Lung microvascular endothelial cell (primary cell): ENCODE data around the gene ZSCAN30. TPM values are rescaled to one million over a fixed set of nuclear protein-coding genes. Genes with fewer than 3 reads are reported as not detected.

ENCODE experiments used
- DNase-seq, 2 donors: peaks; one replicate each; pipeline versions ENCODE4 v3.0.0 to v3.0.0-alpha.2; 2010; ENCODE audit warnings: low read depth in 2 of 2
- total RNA-seq: library from RNA; depleted of rRNA; stranded (reverse); fragments of >200 nt; gene quantifications from 2 replicates; pipeline ENCODE4 v1.2.1, GENCODE V29; 2014

The ZSCAN30 gene
- 5.2 and 6.9 TPM in 2 replicates for total RNA-seq

DNA sequence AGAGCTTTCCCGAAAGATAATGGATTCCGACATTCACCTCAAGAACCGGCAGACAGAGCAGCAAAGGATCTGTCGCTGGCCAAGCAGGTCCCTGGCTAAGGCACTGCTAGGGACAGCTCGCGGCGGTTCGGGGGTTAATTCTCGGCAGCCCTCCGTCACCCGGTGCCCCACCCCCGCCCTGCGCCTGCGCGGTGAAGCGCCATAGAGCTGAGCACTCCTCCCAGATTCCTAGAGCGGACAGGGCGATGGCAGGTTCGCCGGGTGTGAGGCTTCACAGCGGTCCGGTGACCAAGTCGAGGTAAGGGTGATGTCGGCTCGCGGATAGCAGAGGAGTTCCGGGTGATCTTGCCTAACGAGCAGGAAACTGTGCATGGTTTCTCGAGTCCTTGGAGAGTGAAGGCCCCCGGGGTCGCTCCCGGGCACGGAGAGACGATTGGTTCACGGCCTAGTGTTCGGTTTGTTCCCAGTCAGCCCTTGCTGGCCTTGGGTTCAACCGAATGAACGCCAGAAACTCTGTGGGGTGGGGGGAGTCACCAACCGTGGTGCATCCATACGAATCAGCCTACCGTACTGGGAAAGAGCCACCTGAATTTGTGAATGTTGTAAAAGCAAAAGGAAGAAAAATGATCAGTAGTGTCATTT, at the start of gene ZSCAN30:
TSS of gene ZSCAN30 (minus strand) at position 136 of the 642 bp plus-strand sequence. CDS start 25,877 bp downstream, outside the sequence.
- DNase-seq, result peak; percentile 97 to 98

DNA sequence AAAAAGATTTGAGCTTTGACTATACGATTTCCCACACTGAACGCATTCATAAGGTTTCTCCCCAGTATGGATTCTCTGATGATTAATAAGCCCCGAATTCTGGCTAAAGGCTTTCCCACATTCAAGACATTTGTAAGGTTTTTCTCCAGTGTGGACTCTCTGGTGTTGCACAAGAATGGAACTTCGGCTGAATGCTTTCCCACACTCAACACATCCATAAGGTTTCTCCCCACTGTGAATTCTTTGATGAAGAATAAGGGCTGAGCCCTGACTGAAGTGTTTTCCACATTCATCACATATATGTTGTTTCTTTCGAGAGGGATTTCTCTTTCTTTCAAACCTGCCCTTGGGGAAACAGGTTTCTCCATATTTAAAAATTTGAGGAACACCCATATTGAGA, 47.3 kb upstream of the ZSCAN30 start:
- no peak for DNase-seq

DNA sequence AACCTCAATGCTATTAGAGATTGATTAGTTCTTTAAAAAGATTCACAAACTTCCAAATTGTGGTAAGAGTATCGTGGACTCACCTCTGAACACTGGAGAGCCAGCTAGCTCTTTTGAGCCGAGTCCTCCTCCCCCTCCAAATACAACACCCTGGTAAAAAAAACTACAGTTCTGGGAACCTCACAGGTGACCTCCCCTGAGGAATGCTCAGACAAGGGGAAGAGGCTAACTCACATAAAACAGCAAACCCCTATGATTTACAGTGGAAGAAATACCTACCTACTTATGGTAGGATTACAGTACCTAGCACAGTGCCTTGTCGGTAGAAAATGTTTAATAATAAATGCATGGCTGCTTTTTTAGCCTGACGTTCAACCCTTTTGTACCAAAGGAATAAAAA, 45.8 kb upstream of the ZSCAN30 start:
- DNase-seq, result no peak

DNA sequence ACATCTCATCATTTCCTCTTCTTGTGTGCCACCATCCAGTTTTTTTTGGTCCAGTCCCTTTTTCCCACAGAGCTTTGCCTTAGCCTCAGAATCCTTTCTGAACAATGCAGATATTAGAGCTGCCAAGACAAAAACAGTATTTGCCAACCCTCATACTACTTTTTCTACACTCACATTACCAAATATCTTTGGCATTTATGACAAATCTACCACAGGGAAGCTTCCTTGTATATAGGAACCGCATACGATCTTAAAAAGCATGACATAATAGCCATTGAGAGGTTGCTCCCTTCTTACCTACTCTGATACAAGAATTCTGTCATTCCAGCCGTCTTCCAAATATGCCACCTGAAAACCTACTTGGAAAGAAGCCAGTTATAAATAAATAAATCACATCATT, 44.8 kb upstream of the ZSCAN30 start:
- no peak for DNase-seq

DNA sequence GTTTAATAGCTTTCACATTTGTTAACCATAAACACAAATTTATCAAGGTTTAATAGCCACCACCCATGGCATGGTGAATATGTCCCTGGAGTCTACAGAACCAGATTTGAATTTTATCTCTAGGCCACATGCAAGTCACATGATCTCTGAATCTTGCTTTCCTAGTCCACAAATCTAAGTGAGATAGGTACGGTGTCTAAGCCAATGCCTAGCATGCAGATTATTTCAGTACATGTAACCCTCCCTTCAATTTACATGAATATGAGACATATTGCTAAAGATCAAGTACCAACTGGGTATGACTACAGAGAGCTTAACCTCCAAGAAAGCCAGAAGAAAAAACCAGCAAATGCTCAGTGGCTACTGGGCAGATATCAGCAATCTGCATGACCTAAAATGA, 44.2 kb upstream of the ZSCAN30 start:
- DNase-seq, result no peak

DNA sequence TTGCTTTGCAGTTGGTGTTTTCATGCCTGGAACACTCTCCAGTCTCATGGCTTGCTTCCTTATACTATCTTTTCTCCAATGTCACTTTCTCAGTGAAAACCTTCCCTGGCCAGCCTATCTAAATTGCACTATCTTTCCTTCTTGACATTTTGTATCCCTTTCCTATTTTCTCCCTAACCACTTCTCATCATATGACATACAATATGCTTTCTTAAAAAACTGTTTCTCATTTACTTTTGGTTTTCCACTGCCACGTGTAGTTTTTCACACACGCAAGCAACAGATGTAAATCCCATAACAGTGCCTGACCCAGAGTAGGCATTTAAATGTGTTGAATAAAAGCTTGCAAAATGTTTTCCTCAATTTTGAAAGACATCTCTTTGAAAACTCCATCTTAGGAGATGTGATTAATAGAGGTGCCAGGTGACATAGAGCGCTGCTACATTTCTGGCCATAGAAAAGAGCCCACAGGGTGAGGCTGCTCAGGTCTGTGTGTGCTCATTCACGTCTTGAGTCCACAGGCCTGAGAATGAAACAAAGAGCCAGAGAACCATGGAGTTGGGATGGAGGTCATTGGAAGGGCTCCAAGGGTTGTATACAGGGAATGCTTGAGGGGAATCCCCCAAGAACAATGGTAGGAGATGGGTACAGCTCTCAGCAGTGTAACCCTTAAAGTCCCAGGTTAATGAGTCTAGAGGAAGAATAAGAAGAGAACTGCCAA, 41.5 kb upstream of the ZSCAN30 start:
- DNase-seq, result peak in 1 of 2 donors; percentile 73

DNA sequence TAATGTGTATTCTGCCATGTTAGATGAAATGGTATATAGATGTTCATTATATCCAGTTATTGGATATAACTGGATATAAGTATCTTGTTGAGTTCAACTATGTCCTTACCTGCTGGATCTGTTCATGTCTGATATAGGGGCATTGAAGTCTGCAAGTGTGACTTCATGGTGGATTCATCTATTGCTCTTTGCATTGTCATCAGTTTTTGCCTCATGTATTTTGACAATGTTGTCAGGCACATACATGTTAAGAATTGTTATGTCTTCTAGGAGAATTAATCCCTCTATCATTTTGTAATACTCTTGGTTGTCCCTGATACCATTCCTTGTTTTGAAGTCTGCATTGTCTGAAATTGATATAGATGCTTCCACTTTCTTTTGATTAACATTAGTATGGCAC, 38.8 kb upstream of the ZSCAN30 start:
- DNase-seq, result no peak

DNA sequence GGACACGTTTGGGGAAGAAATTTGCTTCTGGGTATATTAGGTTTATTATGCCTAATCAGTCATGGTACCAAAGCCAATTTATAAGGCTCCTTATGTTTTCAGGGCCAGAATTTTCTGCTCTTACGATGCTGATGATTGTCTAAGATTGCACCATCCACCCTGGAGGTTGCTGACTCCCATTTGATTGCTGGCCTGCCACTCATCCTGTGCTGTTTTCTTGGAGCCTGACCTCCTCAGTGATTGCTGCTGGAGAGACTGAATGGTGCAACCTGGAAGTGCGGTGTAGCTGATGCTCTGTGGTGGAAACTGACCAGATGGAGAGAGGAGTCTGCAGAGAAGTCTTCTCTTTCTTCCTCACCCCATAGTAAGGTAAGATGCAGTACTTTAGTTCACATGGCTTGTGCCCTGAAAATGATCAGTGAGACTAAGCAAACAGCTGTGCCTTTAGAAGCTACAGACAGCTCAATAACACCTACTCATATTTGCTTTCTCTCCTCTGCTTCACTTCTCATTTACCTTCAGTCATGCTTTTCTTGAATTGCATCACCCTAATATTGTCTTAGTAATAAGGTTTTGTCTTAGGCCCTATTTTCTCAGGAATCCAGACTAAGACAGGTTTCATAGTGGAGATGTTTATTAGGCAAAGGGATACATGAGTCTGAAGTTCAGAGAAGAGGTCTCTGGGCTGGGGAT, 36.8 kb upstream of the ZSCAN30 start:
- DNase-seq, result no peak

DNA sequence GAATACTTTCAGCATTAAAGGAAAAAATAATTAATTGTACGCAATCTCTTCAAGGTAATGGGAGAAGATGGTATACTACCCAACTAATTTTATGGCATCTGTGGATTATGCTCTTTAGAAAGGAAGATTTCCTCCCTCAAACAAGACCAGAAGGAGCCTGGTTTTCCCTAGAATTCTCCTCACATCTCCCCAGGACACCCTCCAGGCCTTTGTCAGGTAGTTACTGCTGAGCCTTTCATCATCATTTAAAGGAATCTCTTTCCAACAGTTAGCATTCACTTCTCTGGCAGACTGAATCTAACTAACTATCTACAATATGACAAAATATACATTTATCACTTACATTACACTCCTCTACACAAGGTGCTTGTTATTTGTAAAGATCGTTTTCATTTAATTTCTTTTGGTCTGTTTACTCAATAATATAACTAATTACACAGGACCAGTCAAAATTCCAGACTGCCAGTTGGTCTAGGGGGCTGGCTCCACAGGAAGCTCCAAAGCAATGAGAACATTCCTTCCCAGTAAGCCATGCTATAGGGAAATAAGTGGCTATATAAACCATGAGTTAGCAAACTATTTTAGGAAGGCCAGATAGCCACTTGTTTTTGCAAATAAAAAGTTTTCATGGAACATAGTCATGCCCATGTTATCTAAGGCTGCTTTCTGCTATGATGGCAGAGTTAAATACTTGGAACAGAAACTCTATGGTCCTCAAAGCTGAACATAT, 35.1 kb upstream of the ZSCAN30 start:
- peak in 1 of 2 donors; percentile 66 for DNase-seq

DNA sequence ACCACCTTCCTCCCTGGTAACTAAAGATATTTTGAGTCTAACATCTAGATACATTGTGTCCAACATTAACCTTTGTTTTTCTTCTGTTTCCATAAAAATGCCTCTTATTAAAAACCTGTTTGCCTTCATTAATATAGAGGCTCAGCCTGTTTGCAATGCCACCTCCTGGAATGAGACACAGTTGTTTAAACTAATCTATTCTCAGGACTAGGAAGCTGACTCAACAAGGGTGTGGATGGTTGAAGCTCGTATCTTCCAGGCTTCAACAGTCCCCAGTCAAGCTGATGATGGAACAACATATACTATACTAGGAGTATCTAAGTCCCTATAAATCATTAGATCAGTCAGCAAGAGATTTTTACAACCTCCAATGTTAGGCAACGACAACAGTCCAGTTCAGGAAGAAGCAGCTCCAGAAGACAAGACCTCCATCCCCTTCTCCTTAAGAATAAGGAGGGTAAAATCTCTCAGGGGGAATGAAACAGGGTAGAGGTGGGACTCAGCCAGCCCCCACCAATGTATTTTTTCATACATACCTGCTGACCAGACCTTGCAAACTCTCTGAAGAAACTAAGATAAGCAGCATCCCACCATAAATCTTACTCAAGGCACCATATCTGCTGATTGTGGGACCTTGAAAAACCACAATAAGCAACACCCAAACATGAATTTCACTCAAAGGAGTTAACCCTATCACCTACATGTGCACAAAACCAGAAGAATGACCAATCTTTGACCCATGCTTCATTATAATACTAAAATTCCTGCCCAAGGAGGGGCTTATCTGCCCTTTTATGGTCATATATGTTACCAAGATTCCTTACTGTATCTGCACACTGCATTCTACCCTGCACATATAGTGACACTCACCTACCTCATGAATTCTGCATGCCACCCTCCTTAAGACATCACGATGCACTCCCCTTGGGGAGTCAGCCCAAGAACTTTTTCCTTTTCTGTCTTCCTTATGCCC, 32.7 kb upstream of the ZSCAN30 start:
- DNase-seq, result peak in 1 of 2 donors; percentile 82

DNA sequence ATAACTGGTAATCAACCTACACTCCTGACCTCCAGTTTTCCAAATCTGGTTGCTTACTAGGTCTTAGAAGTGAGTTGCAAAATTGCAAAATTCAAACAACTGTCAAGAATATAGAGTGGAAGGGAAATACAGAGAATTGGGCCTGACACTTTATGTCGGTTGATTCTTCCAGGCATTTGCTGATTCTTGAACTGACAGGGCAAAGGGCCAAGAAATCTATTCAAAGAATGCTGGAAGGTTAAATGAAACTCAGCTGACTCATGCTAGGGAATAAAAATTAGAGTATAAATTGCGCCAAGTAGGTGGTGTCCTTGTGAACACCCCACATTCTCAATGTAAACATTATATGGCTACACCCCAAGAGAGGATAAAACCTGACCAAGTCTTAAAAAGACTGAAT, 21.5 kb upstream of the ZSCAN30 start:
- DNase-seq, result peak in 1 of 2 donors; percentile 73

DNA sequence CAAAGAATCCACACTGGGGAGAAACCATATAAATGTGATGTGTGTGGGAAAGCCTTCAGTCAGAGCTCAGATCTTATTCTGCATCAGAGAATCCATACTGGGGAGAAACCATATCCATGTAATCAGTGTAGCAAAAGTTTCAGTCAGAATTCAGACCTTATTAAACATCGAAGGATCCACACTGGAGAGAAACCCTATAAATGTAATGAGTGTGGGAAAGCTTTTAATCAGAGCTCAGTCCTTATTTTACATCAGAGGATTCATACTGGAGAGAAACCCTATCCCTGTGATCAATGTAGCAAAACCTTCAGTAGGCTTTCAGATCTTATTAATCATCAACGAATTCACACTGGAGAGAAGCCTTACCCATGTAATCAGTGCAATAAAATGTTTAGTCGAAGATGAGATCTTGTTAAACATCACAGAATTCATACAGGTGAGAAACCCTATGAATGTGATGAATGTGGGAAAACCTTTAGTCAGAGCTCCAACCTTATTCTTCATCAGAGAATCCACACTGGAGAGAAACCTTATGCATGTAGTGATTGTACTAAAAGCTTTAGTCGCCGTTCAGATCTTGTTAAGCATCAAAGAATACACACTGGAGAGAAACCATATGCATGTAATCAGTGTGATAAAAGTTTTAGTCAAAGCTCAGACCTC, 16.7 kb upstream of the ZSCAN30 start:
- no peak for DNase-seq

DNA sequence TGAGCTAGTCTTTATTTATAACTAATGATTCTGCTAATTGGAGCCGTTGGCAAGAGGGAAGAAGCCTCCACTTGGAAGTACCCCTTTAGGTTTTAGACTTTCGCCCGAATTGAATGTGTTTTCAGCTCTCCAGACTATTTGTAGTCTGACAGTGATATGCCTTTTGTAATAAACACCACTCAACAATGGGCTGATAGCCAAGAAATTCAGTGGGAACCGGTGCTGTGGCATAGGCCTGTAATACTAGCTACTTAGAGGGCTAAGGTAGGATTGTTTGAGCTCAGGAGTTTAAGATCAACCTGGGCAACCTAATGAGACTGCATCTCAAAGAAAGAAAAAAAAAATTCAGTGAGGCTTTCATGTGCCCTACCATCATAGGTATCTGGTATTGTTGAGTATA, 13.6 kb upstream of the ZSCAN30 start:
- no peak for DNase-seq

DNA sequence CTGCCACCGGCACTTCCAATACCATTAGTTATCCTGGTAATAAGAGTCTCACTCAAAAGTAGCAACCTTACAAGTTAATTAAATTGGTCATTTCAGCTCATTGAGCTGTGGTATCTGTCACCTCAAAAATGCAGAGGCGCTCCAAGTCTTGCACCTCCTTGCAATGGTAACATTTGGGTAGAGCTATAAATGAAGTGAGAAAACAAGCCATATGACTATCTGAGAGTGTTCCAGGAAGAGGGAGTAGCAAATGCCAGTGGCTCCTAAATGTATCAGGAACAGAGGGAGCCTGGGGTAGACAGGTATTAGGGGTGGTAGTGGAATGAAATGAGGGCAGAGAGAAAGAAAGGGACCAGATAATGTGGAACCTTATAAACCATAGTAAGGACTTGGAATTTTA, 6.0 kb upstream of the ZSCAN30 start:
- no peak for DNase-seq

DNA sequence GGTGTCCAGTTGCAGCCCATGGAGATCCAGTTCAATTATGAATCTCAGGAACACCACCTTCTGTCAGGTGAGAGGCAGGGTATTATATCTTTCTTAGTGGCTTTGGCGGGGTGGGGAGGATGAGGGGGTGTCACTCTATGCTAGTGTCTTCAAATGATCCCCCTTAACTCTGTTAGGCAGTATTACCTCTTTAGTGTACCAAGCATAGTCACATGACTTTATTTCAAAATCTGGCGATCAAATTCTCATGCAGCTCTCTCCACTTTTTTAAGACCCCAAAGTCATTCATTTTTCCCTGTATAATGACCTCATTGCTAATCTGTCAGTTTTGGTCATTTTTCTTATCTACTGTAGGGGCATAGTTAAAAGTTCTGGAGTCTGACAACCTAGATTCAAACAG, 1.1 kb upstream of the ZSCAN30 start:
- no peak for DNase-seq

DNA sequence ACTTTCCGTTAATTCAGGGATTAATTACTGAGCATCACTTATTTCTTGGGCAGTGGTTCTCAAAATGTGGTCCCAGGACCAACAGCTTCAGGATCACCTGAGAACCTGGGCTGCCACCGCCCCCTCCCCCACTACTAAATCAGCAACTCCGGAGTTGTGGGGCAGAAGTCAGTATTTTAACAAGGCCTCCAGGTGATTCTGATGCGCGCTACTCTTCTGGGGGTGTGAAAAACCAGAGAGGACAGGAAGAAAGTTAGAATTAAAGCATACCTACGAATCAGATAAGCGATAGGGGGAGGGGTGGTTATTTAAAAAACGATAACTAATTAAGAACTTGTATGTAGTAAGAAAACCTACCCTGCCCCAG, 319 bp downstream of the ZSCAN30 start:
- peak in 1 of 2 donors; percentile 31 for DNase-seq

DNA sequence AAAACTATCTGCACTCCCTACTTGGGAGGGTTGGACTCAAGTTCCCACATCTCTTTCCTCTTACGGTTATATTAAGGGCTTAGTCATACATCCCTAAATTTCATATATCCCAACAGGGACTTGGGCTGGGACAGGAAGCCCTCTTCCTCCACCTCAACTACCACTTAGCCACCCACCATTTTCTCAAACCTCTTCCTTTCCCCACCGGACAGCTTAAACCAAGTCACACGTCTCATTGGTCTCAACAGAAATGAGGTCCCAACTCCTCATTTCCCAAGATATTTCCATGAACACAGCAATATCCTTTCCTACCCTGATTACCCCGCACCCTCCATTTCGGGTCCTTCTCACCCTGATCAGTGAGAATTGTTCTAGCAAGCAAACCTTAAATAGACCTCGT, 736 bp downstream of the ZSCAN30 start:
- DNase-seq, result peak in 1 of 2 donors; percentile 26

DNA sequence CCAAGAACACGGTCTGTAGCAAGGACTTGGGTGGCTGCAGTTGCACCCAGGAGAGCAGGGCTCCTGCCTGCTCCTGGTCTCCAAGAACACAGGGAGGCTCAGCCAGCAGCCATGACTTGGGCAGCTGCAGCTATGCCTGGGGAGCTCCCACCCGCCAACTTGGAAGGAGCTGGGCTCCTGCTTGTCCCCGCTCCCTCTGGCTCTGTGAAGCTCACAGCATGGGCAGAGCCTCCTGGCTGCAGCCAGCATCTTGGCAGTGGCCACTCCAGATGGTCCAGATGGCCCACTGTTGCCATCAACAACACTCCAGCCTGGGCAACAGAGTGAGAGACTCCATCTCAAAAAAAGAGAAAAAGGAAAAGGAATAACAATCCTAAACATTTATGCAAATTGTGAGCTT, 5.2 kb downstream of the ZSCAN30 start:
- DNase-seq, result no peak

DNA sequence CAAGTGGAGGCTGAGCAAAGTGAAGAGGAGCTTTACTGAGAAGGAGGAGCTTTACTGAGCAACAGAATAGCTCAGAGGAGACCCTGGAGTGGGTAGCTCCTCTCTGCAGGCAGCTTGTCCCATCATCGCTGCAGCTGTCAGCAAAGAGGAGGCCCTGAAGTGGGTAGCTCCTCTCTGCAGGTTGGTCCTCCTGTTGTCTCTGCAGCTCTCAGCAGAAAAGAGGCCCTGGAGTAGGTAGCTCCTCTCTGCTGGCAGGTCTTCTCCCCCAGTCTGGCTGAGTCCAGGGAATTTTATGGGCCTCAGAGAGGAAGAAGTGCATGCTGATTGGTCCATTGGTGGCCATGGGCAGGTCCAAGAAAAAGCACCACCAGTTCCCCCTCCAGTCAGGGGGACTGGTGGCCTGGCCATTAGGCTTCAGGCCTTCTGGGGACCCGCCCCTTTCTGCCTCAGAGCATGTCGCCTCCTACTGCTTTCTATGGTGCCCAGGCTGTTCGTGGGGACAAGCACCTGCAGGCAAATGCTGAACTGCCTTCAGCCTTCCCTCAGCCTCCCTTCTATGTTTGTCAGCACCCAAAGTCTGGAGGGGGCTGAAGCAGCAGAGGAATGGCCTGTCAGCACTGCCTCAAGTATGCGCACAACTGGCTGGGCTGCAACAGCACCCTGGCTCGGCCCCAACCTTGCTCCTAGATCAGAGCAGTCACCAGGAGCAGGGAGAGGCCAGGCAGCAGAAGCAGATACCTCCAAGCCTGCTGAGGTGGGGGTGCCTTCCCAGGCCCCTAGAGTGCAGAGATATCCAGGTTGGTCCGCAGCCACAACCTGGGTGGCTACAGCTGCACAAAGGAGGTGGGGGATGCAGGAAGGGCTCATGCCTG, 5.9 kb downstream of the ZSCAN30 start:
- no peak for DNase-seq
